Neural cell (in vitro differentiated cells): ENCODE measurements around the gene CWC27. TPM values are rescaled to one million over a fixed set of nuclear protein-coding genes. Genes with fewer than 3 reads are reported as not detected.

ENCODE experiments used
- H2AFZ ChIP-seq: fragments of 200-600, 300-800 bp; sonication (generic), shearing (Covaris generic); 2 replicates; pipeline ENCODE4 v1.6.0; 2014; ENCODE audit warnings: low read depth, mild to moderate bottlenecking, antibody characterized with exemption, low read length, moderate library complexity
- H3F3A ChIP-seq: fragments of 200-600 bp; shearing (Covaris generic); 2 replicates; pipeline ENCODE4 v1.6.1; 2016; ENCODE audit warnings: mild to moderate bottlenecking, moderate library complexity, mixed read lengths, antibody characterized with exemption, low read length; ENCODE audit not compliant: insufficient read depth, poor library complexity, severe bottlenecking
- H3K27ac ChIP-seq: fragments of 200-600, 300-800 bp; sonication (generic), shearing (Covaris generic); 2 replicates; pipeline ENCODE4 v1.5.1; 2014; ENCODE audit warnings: mild to moderate bottlenecking, low read length, moderate library complexity
- H3K27me3 ChIP-seq: fragments of 300-800, 200-600 bp; sonication (generic), shearing (Covaris generic); 2 replicates; pipeline ENCODE4 v1.6.0; 2014; ENCODE audit warnings: mild to moderate bottlenecking, low read depth, low read length, moderate library complexity; ENCODE audit not compliant: insufficient read depth
- H3K36me3 ChIP-seq: fragments of 300-800, 200-600 bp; sonication (generic), shearing (Covaris generic); 2 replicates; pipeline ENCODE4 v1.5.1; 2014; ENCODE audit warnings: mild to moderate bottlenecking, antibody characterized with exemption, low read length, moderate library complexity; ENCODE audit not compliant: insufficient read depth
- H3K4me2 ChIP-seq: fragments of 300-800, 200-600 bp; sonication (generic), shearing (Covaris generic); 2 replicates; pipeline ENCODE4 v1.6.0; 2014; ENCODE audit warnings: mild to moderate bottlenecking, low read length
- H3K4me3 ChIP-seq: fragments of 300-800, 200-600 bp; sonication (generic), shearing (Covaris generic); 2 replicates; pipeline ENCODE4 v1.5.1; 2014; ENCODE audit warnings: mild to moderate bottlenecking, low read length, moderate library complexity
- H3K79me2 ChIP-seq: fragments of 200-600 bp; shearing (Covaris generic); replicated peaks from 2 replicates; pipeline ENCODE4 v1.6.0; 2014; ENCODE audit warnings: mild to moderate bottlenecking, low read length, moderate library complexity; ENCODE audit not compliant: insufficient read depth
- H3K9ac ChIP-seq: fragments of 300-800, 200-600 bp; sonication (generic), shearing (Covaris generic); 2 replicates; pipeline ENCODE4 v1.6.1; 2016; ENCODE audit warnings: mild to moderate bottlenecking, low read length, mixed read lengths
- H3K9me2 ChIP-seq: fragments of 200-600 bp; shearing (Covaris generic); 2 replicates; pipeline ENCODE4 v1.6.1; 2016; ENCODE audit warnings: mild to moderate bottlenecking, low read length, mixed read lengths; ENCODE audit not compliant: insufficient read depth
- H3K9me3 ChIP-seq: fragments of 200-600, 300-800 bp; sonication (generic), shearing (Covaris generic); 2 replicates; pipeline ENCODE4 v1.6.1; 2016; ENCODE audit warnings: mild to moderate bottlenecking, mixed run types, low read length, moderate library complexity, mixed read lengths
- H4K20me1 ChIP-seq: fragments of 200-600 bp; shearing (Covaris generic); 2 replicates; pipeline ENCODE4 v1.6.1; 2016; ENCODE audit warnings: mild to moderate bottlenecking, mixed run types; ENCODE audit not compliant: insufficient read depth
- CTCF ChIP-seq: fragments of 450-650 bp; IDR thresholded peaks from 2 replicates; pipeline ENCODE4 v1.5.1; 2014; ENCODE audit warnings: antibody characterized with exemption, mild to moderate bottlenecking, moderate library complexity; ENCODE audit not compliant: poor library complexity, severe bottlenecking
- EP300 ChIP-seq: fragments of 450-650 bp; conservative IDR thresholded peaks from 2 replicates; pipeline ENCODE4 v1.6.1; 2014; ENCODE audit warnings: antibody characterized with exemption, mild to moderate bottlenecking, moderate library complexity; ENCODE audit not compliant: poor library complexity, severe bottlenecking
- EZH2 ChIP-seq: fragments of 200-600, 300-800 bp; shearing (Covaris generic), sonication (generic); IDR thresholded peaks from 2 replicates; pipeline ENCODE4 v1.6.1; 2014; ENCODE audit warnings: antibody characterized with exemption, low read length, borderline replicate concordance, mild to moderate bottlenecking; ENCODE audit not compliant: insufficient read depth, poor library complexity, severe bottlenecking
- MXI1 ChIP-seq: fragments of 450-650 bp; conservative IDR thresholded peaks from 2 replicates; pipeline ENCODE4 v1.6.1; 2014; ENCODE audit warnings: antibody characterized with exemption, mild to moderate bottlenecking; ENCODE audit not compliant: poor library complexity, severe bottlenecking
- POLR2AphosphoS5 ChIP-seq: IDR thresholded peaks from 2 replicates; pipeline ENCODE4 v1.6.1; 2012
- RAD21 ChIP-seq: fragments of 450-650 bp; conservative IDR thresholded peaks from 2 replicates; pipeline ENCODE4 v1.6.1; 2014; ENCODE audit warnings: antibody characterized with exemption, mild to moderate bottlenecking, moderate library complexity
- REST ChIP-seq: IDR thresholded peaks from 2 replicates; pipeline ENCODE4 v1.6.1; 2012; ENCODE audit warnings: borderline replicate concordance
- SMC3 ChIP-seq: fragments of 450-650 bp; conservative IDR thresholded peaks from 2 replicates; pipeline ENCODE4 v1.6.1; 2014; ENCODE audit warnings: antibody characterized with exemption, mild to moderate bottlenecking, moderate library complexity; ENCODE audit not compliant: poor library complexity
- TAF1 ChIP-seq: IDR thresholded peaks from 2 replicates; pipeline ENCODE4 v1.6.1; 2012; ENCODE audit warnings: low read depth
- polyA plus RNA-seq: library from polyadenylated mRNA; depleted of rRNA; stranded (reverse); fragments of >200 nt; gene quantifications from 2 replicates; pipeline ENCODE4 v1.2.3, GENCODE V29; 2014

CWC27 gene
- polyA plus RNA-seq, 1 donor from 2014 or later = 26.2 TPM

GRCh38 chr5:65020492-65020891 lies 251.8 kb downstream of the CWC27 start:
- no peak for TF ChIP-seq POLR2AphosphoS5
- TF ChIP-seq EP300 = no peak
- TF ChIP-seq RAD21 = no peak
- no peak for TF ChIP-seq SMC3
- TF ChIP-seq TAF1 = no peak
- no peak for TF ChIP-seq EZH2
- no peak for TF ChIP-seq CTCF
- no peak for TF ChIP-seq REST
- no peak for TF ChIP-seq MXI1
- no peak overlapping the region for H2AFZ ChIP-seq
- no peaks in the 10 kb centered on the region for H3K36me3 ChIP-seq
- no peaks in the 10 kb centered on the region for H4K20me1 ChIP-seq
- H3K9me3 ChIP-seq = no peaks in the 10 kb centered on the region
- H3K79me2 ChIP-seq = no peaks in the 10 kb centered on the region
- no peaks in the 10 kb centered on the region for H3F3A ChIP-seq
- no peak overlapping the region for H3K27ac ChIP-seq
- no peaks in the 10 kb centered on the region for H3K27me3 ChIP-seq
- no peak overlapping the region for H3K4me2 ChIP-seq
- no peak overlapping the region for H3K9ac ChIP-seq
- no peak overlapping the region for H3K4me3 ChIP-seq
- H3K9me2 ChIP-seq = no peaks in the 10 kb centered on the region

- Histone ChIP-seq H3K36me3 (no peaks in the 10 kb centered on the region), H3K27ac (no peak overlapping the region), H4K20me1 (no peaks in the 10 kb centered on the region), H3K79me2 (no peaks in the 10 kb centered on the region), H3K9me3 (no peaks in the 10 kb centered on the region), H3K9ac (no peak overlapping the region), H3K4me2 (no peak overlapping the region), H3K27me3 (no peaks in the 10 kb centered on the region), H3K4me3 (no peak overlapping the region), H3F3A (no peaks in the 10 kb centered on the region), H3K9me2 (no peaks in the 10 kb centered on the region), H2AFZ (no peak overlapping the region)
- TF ChIP-seq EZH2 = no peak
- TF ChIP-seq TAF1 = no peak
- TF ChIP-seq POLR2AphosphoS5 = no peak
- TF ChIP-seq CTCF = no peak
- TF ChIP-seq REST = no peak
- TF ChIP-seq EP300 = no peak
- no peak for TF ChIP-seq SMC3
- TF ChIP-seq RAD21 = no peak
- no peak for TF ChIP-seq MXI1
Observed at GRCh38 chr5:65021527-65022226, 252.9 kb downstream of the CWC27 start.
